Subcutaneous abdominal adipose tissue (tissue), 5 donors: ENCODE results near the gene OR10G7.
"Not testable (repeated sequence)": the region's sequence is repeated elsewhere in the genome, so short reads cannot be mapped to it uniquely, and the experiment has no call there.

Source experiments
- H3K27ac ChIP-seq: one replicate; pipeline ENCODE4 v1.7.0; 2013; ENCODE audit warnings: low read depth, mild to moderate bottlenecking, inconsistent platforms, low read length, moderate library complexity
- H3K27me3 ChIP-seq, 5 donors: one replicate each; pipeline ENCODE4 v1.7.0; 2013; ENCODE audit warnings: low read length in 5 of 5, inconsistent platforms in 1 of 5; ENCODE audit not compliant: control insufficient read depth in 5 of 5, insufficient read depth in 4 of 5
- H3K36me3 ChIP-seq, 5 donors: one replicate each; pipeline ENCODE4 v1.7.0; 2013; ENCODE audit warnings: low read length in 5 of 5; ENCODE audit not compliant: control insufficient read depth in 5 of 5, insufficient read depth in 5 of 5
- H3K4me1 ChIP-seq, 5 donors: one replicate each; pipeline ENCODE4 v1.7.0; 2013; ENCODE audit warnings: low read length in 5 of 5, mild to moderate bottlenecking in 3 of 5, moderate library complexity in 1 of 5; ENCODE audit not compliant: control insufficient read depth in 5 of 5, insufficient read depth in 5 of 5
- H3K4me3 ChIP-seq, 5 donors: one replicate each; pipeline ENCODE4 v1.7.0; 2013; ENCODE audit warnings: low read length in 5 of 5, low read depth in 1 of 5
- H3K9ac ChIP-seq, 5 donors: one replicate each; pipeline ENCODE4 v1.7.0; 2013; ENCODE audit warnings: low read length in 5 of 5, mild to moderate bottlenecking in 4 of 5, moderate library complexity in 3 of 5
- H3K9me3 ChIP-seq, 5 donors: one replicate each; pipeline ENCODE4 v1.7.0; 2013; ENCODE audit warnings: low read length in 5 of 5; ENCODE audit not compliant: control insufficient read depth in 5 of 5
- donor health status: healthy.
- donor health status: healthy.
- donor health status: healthy.
- donor health status: healthy.
- donor health status: healthy.

Gene OR10G7

GRCh38 chr11:124050748-124051147, 9.6 kb upstream of the OR10G7 start:
- no peak overlapping the region for H3K27ac ChIP-seq
- H3K4me3 ChIP-seq = no peak overlapping the region
- H3K4me1 ChIP-seq = no peaks in the 10 kb centered on the region
- no peak overlapping the region for H3K9ac ChIP-seq
- H3K36me3 ChIP-seq = no peaks in the 10 kb centered on the region
- no peaks in the 10 kb centered on the region for H3K27me3 ChIP-seq
- no peaks in the 10 kb centered on the region for H3K9me3 ChIP-seq

- Histone ChIP-seq H3K9ac (no peak overlapping the region), H3K27ac (no peak overlapping the region), H3K36me3 (no peaks in the 10 kb centered on the region), H3K27me3 (no peaks in the 10 kb centered on the region), H3K9me3 (no peaks in the 10 kb centered on the region), H3K4me3 (no peak overlapping the region), H3K4me1 (no peaks in the 10 kb centered on the region)
Observed at GRCh38 chr11:124043420-124043819, 2.3 kb upstream of the OR10G7 start.

GRCh38 chr11:124039557-124039956, 1.6 kb downstream of the OR10G7 start:
- Histone ChIP-seq H3K27ac (no peak overlapping the region), H3K4me3 (no peak overlapping the region), H3K4me1 (no peaks in the 10 kb centered on the region), H3K27me3 (no peaks in the 10 kb centered on the region), H3K9ac (no peak overlapping the region), H3K9me3 (no peaks in the 10 kb centered on the region), H3K36me3 (no peaks in the 10 kb centered on the region)

GRCh38 chr11:124036666-124037065, 4.5 kb downstream of the OR10G7 start:
- Histone ChIP-seq H3K9me3 (no peaks in the 10 kb centered on the region), H3K4me1 (no peaks in the 10 kb centered on the region), H3K4me3 (no peak overlapping the region), H3K27me3 (no peaks in the 10 kb centered on the region), H3K27ac (no peak overlapping the region), H3K36me3 (no peaks in the 10 kb centered on the region), H3K9ac (no peak overlapping the region)

GRCh38 chr11:124026498-124026897, 14.6 kb downstream of the OR10G7 start, which contains the start of gene OR10G8:
OR10G8 (plus strand) TSS chr11:124026798; CDS start chr11:124029623, 2,825 bp downstream.
- no peaks in the 10 kb centered on the region for H3K27me3 ChIP-seq

GRCh38 chr11:124015837-124016236, 25.3 kb downstream of the OR10G7 start:
- H3K36me3 ChIP-seq, H3K27ac ChIP-seq, H3K9me3 ChIP-seq: not testable (repeated sequence)

More at GRCh38 chr11:124026498-124026897, 14.6 kb downstream of the OR10G7 start, which contains the start of gene OR10G8:
- Histone ChIP-seq H3K4me1 (no peaks in the 10 kb centered on the region), H3K36me3 (no peaks in the 10 kb centered on the region), H3K27ac (no peak within 1 kb of the TSS), H3K9ac (no peak within 1 kb of the TSS), H3K9me3 (no peaks in the 10 kb centered on the region), H3K4me3 (no peak within 1 kb of the TSS)

GRCh38 chr11:124012697-124013096, 28.4 kb downstream of the OR10G7 start, which contains the start of gene OR10G4:
OR10G4 (plus strand) TSS chr11:124012997; CDS start chr11:124015575, 2,578 bp downstream.
- H3K4me1 ChIP-seq = no peaks in the 10 kb centered on the region
- H3K9ac ChIP-seq = no peak within 1 kb of the TSS
- H3K36me3 ChIP-seq = no peaks in the 10 kb centered on the region
- no peak within 1 kb of the TSS for H3K27ac ChIP-seq
- no peaks in the 10 kb centered on the region for H3K9me3 ChIP-seq
- H3K27me3 ChIP-seq = no peaks in the 10 kb centered on the region
- H3K4me3 ChIP-seq = no peak within 1 kb of the TSS

More at GRCh38 chr11:124015837-124016236, 25.3 kb downstream of the OR10G7 start:
- H3K9ac ChIP-seq, H3K4me1 ChIP-seq, H3K4me3 ChIP-seq, H3K27me3 ChIP-seq: not testable (repeated sequence)

GRCh38 chr11:123995119-123995518, 46.0 kb downstream of the OR10G7 start, which contains the start of gene OR10G6:
OR10G6 (minus strand) TSS chr11:123995161; CDS start chr11:123995161, 0 bp downstream.
- H3K9me3 ChIP-seq = no peaks in the 10 kb centered on the region
- H3K4me3 ChIP-seq = no peak within 1 kb of the TSS
- no peak within 1 kb of the TSS for H3K9ac ChIP-seq
- no peak within 1 kb of the TSS for H3K27ac ChIP-seq
- no peaks in the 10 kb centered on the region for H3K36me3 ChIP-seq
- H3K4me1 ChIP-seq = no peaks in the 10 kb centered on the region
- no peaks in the 10 kb centered on the region for H3K27me3 ChIP-seq
